GM23248 (cell line): ENCODE measurements around the gene RTN4RL1. TPM values are rescaled to one million over a fixed set of nuclear protein-coding genes. Genes with fewer than 3 reads are reported as not detected.

ENCODE experiments used
- DNase-seq: peaks from one replicate; pipeline ENCODE4 v3.0.0-alpha.2; 2015
- H2AFZ ChIP-seq: fragments of 200-600 bp; sonication (generic); 2 replicates; pipeline ENCODE4 v1.6.1; 2016; ENCODE audit warnings: antibody characterized with exemption
- H3F3A ChIP-seq: fragments of 200-600 bp; sonication (generic); 2 replicates; pipeline ENCODE4 v1.6.1; 2016; ENCODE audit warnings: mild to moderate bottlenecking, antibody characterized with exemption, mixed run types; ENCODE audit not compliant: insufficient read depth
- H3K27ac ChIP-seq: fragments of 200-600 bp; sonication (generic); 2 replicates; pipeline ENCODE4 v1.5.1; 2016; ENCODE audit warnings: mild to moderate bottlenecking
- H3K27me3 ChIP-seq: fragments of 200-600 bp; sonication (generic); replicated peaks from 2 replicates; pipeline ENCODE4 v1.6.1; 2016; ENCODE audit warnings: mild to moderate bottlenecking; ENCODE audit not compliant: insufficient read depth
- H3K36me3 ChIP-seq: fragments of 200-600 bp; sonication (generic); 2 replicates; pipeline ENCODE4 v1.6.1; 2016; ENCODE audit warnings: low read depth, mild to moderate bottlenecking
- H3K4me1 ChIP-seq: fragments of 200-600 bp; sonication (generic); 2 replicates; pipeline ENCODE4 v1.6.1; 2016; ENCODE audit warnings: mild to moderate bottlenecking; ENCODE audit not compliant: insufficient read depth
- H3K4me2 ChIP-seq: fragments of 200-600 bp; sonication (generic); one replicate; pipeline ENCODE4 v1.6.1; 2016; ENCODE audit warnings: mild to moderate bottlenecking; ENCODE audit not compliant: unreplicated experiment
- H3K4me3 ChIP-seq: fragments of 200-600 bp; sonication (generic); 2 replicates; pipeline ENCODE4 v1.5.1; 2016; ENCODE audit warnings: mild to moderate bottlenecking
- H3K79me2 ChIP-seq: fragments of 200-600 bp; sonication (generic); 2 replicates; pipeline ENCODE4 v1.6.1; 2016; ENCODE audit warnings: mild to moderate bottlenecking; ENCODE audit not compliant: insufficient read depth
- H3K9ac ChIP-seq: fragments of 200-600 bp; sonication (generic); 2 replicates; pipeline ENCODE4 v1.6.1; 2016; ENCODE audit warnings: mild to moderate bottlenecking
- H3K9me2 ChIP-seq: fragments of 200-600 bp; sonication (generic); 2 replicates; pipeline ENCODE4 v1.6.1; 2016; ENCODE audit warnings: mixed run types, mild to moderate bottlenecking, moderate library complexity; ENCODE audit not compliant: insufficient read depth
- H3K9me3 ChIP-seq: fragments of 200-600 bp; sonication (generic); one replicate; pipeline ENCODE4 v1.6.1; 2017; ENCODE audit warnings: low read depth
- H4K20me1 ChIP-seq: fragments of 200-600 bp; sonication (generic); 2 replicates; pipeline ENCODE4 v1.6.0; 2016; ENCODE audit not compliant: insufficient read depth
- EZH2 ChIP-seq: fragments of 200-600 bp; sonication (generic); IDR thresholded peaks from 2 replicates; pipeline ENCODE4 v1.6.1; 2018; ENCODE audit warnings: antibody characterized with exemption, mild to moderate bottlenecking; ENCODE audit not compliant: insufficient read depth, poor library complexity, severe bottlenecking
- EZH2phosphoT487 ChIP-seq: fragments of 200-600 bp; sonication (generic); IDR thresholded peaks from 2 replicates; pipeline ENCODE4 v1.6.1; 2018; ENCODE audit warnings: antibody characterized with exemption, moderate library complexity, mild to moderate bottlenecking, low read depth; ENCODE audit not compliant: insufficient read depth
- WGBS, 2 experiments: methylation state at CpG; one replicate each; pipeline ENCODE4 v1.1.6; 2015 to 2017; ENCODE audit warnings: low lambda C conversion rate in 2 of 2, low coverage in 1 of 2; ENCODE audit errors: missing lambda C conversion rate in 2 of 2; 5-methylcytosine and 5-hydroxymethylcytosine counted together
- in situ Hi-C: fragments of 300-500 bp; cut with MboI; formaldehyde crosslinking; loops from 2 replicates; pipeline ENCODE4 v1.15.0; 2020
- polyA plus RNA-seq: library from polyadenylated mRNA; unstranded; fragments of >200 nt; fragmentation: Nextera tagmentation; extraction: Ambion mirVana; gene quantifications from 2 replicates; pipeline ENCODE4 v1.2.1, GENCODE V29; 2016
- total RNA-seq: library from RNA; depleted of rRNA; stranded (reverse); fragments of >200 nt; shearing (Covaris generic); gene quantifications from 2 replicates; pipeline ENCODE4 v1.2.3, GENCODE V29; 2014

The RTN4RL1 gene
- total and polyA plus RNA-seq, 2 experiments from 2014 or later, result 0.22 TPM; not detected in 1

DNA sequence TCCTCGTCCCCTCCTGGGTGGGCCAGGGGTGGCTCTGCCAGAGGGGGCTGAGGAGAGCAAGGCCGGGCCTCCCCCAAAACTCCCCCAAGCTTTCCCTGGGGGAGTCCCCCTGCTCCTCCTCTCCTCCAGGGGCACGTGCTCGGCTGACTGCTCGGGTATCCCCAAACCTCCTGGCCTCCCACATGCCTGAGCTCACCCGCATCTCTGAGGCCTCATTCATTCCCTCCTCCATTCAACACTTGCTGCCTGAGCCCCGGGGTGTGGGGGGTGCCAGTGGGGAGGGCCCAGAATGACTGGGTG lies 83.1 kb downstream of the RTN4RL1 start:
- Histone ChIP-seq H3K36me3 (no peaks in the 10 kb centered on the region), H3K9ac (no peak overlapping the region)

DNA sequence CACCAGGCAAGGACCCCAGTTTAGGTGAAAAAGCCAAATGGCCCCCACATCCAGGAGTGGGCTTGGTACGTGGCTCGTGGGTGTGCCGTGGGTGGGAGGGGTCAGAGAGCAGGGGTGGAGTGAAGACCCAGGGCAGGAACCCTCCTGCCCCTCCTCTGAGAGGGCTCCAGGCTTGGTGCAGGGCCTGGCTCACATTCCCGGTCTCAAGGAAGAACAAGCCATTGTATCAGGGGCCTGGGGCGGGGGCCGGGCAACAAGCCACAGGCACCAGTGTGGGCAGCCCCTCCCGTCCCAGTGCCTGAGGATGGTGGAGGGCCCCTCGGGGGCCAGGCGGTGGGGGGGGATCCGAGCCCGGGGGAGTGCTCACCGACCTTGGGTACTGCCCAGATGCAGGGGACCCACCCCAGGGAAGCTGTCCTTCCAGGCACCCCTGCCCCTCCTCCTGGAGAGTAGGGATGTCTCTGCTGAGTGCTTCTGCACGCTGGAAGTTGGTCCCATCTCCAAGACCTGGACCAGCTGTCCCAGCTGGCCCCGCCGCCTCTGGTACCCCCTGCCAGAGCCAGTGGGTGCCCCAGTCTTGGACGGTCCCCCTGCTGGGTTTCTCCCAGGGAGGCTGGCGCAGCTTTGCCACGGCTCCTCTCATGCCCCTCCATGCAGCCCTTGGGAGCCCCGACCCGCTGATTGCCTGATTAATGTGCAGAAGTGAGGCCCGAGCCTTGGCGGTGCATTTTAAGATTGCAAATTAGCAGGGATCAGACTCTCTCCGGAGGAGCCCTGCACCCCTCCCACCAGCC lies 83.7 kb downstream of the RTN4RL1 start:
- Histone ChIP-seq H3K27ac (no peak overlapping the region), H3K9me2 (no peaks in the 10 kb centered on the region), H3K9ac (no peak overlapping the region), H3K4me3 (no peak overlapping the region), H2AFZ (no peak overlapping the region), H3K79me2 (no peaks in the 10 kb centered on the region), H4K20me1 (no peaks in the 10 kb centered on the region), H3K9me3 (no peaks in the 10 kb centered on the region), H3F3A (no peaks in the 10 kb centered on the region), H3K4me2 (no peak overlapping the region), H3K36me3 (no peaks in the 10 kb centered on the region), H3K4me1 (no peaks in the 10 kb centered on the region), H3K27me3 (no peaks in the 10 kb centered on the region)
- WGBS, 2 experiments, result 73 to 79% methylated on average over 12 to 23 of the region's 23 CpGs
- TF ChIP-seq EZH2, result no peak
- TF ChIP-seq EZH2phosphoT487, result no peak
- DNase-seq, result no peak
- in situ Hi-C loops, result no loop called here

More for the DNA sequence above, 83.1 kb downstream of the RTN4RL1 start:
- H3K4me1 ChIP-seq, result no peaks in the 10 kb centered on the region
- H4K20me1 ChIP-seq, result no peaks in the 10 kb centered on the region
- H2AFZ ChIP-seq, result no peak overlapping the region
- no peak overlapping the region for H3K4me3 ChIP-seq
- no peaks in the 10 kb centered on the region for H3K9me2 ChIP-seq
- H3K27me3 ChIP-seq, result no peaks in the 10 kb centered on the region
- TF ChIP-seq EZH2 (no peak), EZH2phosphoT487 (no peak)
- in situ Hi-C loops, result no loop called here
- H3K9me3 ChIP-seq, result no peaks in the 10 kb centered on the region
- H3F3A ChIP-seq, result no peaks in the 10 kb centered on the region
- H3K27ac ChIP-seq, result no peak overlapping the region
- no peak for DNase-seq
- no peak overlapping the region for H3K4me2 ChIP-seq
- WGBS, 2 experiments, result 74 to 75% methylated on average over 5 to 7 of the region's 7 CpGs
- H3K79me2 ChIP-seq, result no peaks in the 10 kb centered on the region

DNA sequence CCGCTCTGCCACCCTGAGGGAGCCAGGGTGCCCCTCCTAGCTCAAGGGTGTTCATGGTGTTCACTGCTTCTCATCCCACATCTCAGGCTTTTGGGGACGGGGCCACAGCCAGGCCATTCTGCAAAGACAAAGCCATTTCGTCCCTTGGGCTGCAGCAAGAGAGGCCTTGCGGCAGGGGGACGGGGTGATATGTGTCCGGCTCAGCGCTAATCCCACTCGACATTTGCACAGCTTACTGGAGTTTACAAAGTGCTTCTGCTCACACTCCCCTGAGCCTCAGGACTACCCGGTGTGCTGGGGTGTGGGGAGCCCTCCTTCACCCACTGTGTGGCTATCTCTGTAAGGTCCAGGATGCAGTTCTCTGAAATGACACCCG lies 84.3 kb downstream of the RTN4RL1 start:
- Histone ChIP-seq H4K20me1 (no peaks in the 10 kb centered on the region), H3K4me1 (no peaks in the 10 kb centered on the region), H3K9me3 (no peaks in the 10 kb centered on the region), H3K9ac (no peak overlapping the region), H3F3A (no peaks in the 10 kb centered on the region), H3K27me3 (no peaks in the 10 kb centered on the region), H3K4me3 (no peak overlapping the region), H3K9me2 (no peaks in the 10 kb centered on the region), H3K36me3 (no peaks in the 10 kb centered on the region), H2AFZ (no peak overlapping the region), H3K4me2 (no peak overlapping the region), H3K79me2 (no peaks in the 10 kb centered on the region), H3K27ac (no peak overlapping the region)
- TF ChIP-seq EZH2 (no peak), EZH2phosphoT487 (no peak)
- in situ Hi-C loops, result no loop called here
- no peak for DNase-seq
- WGBS, 2 experiments, result 80 to 89% methylated on average over 8 to 9 of the region's 10 CpGs

DNA sequence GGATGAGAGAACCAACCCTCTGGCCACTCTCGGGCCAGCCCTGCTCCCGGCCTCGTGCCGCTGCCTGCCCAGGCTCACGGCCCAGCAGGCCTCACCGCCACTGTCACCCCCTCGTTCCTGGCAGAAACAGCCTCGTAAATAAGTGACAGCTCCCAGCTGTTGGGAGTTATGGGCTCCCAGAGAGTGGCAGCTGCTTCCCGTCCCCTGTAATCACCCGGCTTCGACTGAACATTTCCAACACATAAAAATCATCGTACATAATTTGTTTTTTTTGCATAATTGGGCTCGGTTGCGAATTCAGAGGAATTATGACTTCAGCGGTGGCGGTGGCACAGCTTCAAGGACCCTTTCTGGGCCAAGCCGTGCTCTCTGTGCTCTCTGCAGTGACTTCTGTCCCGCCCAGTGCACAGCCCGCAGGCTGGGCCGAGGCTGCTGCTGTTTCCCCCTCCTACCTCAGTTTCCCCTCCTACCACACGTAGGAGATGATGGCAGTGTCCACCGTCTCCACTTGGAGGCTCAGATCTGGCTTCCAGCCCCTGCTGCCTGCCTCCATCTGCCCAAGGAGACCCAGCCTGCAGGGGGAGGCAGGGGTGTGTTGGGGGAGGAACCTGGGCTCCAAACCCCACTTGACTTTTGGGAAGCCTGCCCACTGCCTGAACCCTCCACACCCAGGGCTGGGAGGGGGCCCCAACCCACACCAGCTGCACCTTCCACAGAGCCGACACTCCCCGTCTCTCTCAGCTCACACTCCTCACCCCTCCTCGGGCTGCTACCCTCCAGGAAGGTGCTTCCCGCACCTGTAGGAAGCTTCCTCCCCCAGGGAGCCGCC lies 84.9 kb downstream of the RTN4RL1 start:
- in situ Hi-C loops, result no loop called here
- Histone ChIP-seq H3K4me1 (no peaks in the 10 kb centered on the region), H2AFZ (no peak overlapping the region), H3K9me3 (no peaks in the 10 kb centered on the region), H3K9me2 (no peaks in the 10 kb centered on the region), H3K27me3 (no peaks in the 10 kb centered on the region), H3F3A (no peaks in the 10 kb centered on the region), H3K27ac (no peak overlapping the region), H4K20me1 (no peaks in the 10 kb centered on the region), H3K4me3 (no peak overlapping the region), H3K9ac (no peak overlapping the region), H3K79me2 (no peaks in the 10 kb centered on the region), H3K4me2 (no peak overlapping the region), H3K36me3 (no peaks in the 10 kb centered on the region)
- no peak for DNase-seq
- TF ChIP-seq EZH2phosphoT487, result no peak
- no peak for TF ChIP-seq EZH2
- 32 to 33% methylated on average over 26 to 27 of the region's 27 CpGs for WGBS, 2 experiments
